GM12864 (cell line): Measurements from ENCODE around the gene BTG3.

Source experiments
- DNase-seq: peaks from one replicate; pipeline ENCODE4 v3.0.0-alpha.2; 2011; ENCODE audit warnings: low read depth
- H3K4me3 ChIP-seq: 2 replicates; pipeline ENCODE4 v1.5.1; 2011; ENCODE audit warnings: mild to moderate bottlenecking, low read depth, low read length, control low read depth
- CTCF ChIP-seq: IDR thresholded peaks from 2 replicates; pipeline ENCODE4 v1.5.1; 2011; ENCODE audit warnings: low read depth, mild to moderate bottlenecking, moderate library complexity, low read length, control low read depth, inconsistent platforms; ENCODE audit errors: missing control alignments

The BTG3 gene

GRCh38 chr21:17612565-17613241, at the start of gene BTG3:
Gene BTG3, minus strand, starts transcription at chr21:17612901. Its CDS starts 3,757 bp downstream, at chr21:17609144.
- TF ChIP-seq CTCF = no peak
- DNase-seq = peak; percentile 49
- peak within 1 kb of the TSS; percentile 96 for H3K4me3 ChIP-seq

GRCh38 chr21:17660862-17661261, 48.2 kb upstream of the BTG3 start:
- no peak for DNase-seq
- no peak overlapping the region for H3K4me3 ChIP-seq
- no peak for TF ChIP-seq CTCF

GRCh38 chr21:17660452-17660851, 47.8 kb upstream of the BTG3 start:
- H3K4me3 ChIP-seq = no peak overlapping the region
- TF ChIP-seq CTCF = no peak
- DNase-seq = no peak

GRCh38 chr21:17658931-17659330, 46.2 kb upstream of the BTG3 start:
- TF ChIP-seq CTCF = no peak
- H3K4me3 ChIP-seq = no peak overlapping the region
- DNase-seq = no peak

GRCh38 chr21:17651526-17651925, 38.8 kb upstream of the BTG3 start:
- DNase-seq = no peak
- H3K4me3 ChIP-seq = no peak overlapping the region
- no peak for TF ChIP-seq CTCF

GRCh38 chr21:17650292-17650691, 37.6 kb upstream of the BTG3 start:
- no peak for TF ChIP-seq CTCF
- no peak overlapping the region for H3K4me3 ChIP-seq
- no peak for DNase-seq

- TF ChIP-seq CTCF = no peak
- no peak overlapping the region for H3K4me3 ChIP-seq
- DNase-seq = no peak
Observed at GRCh38 chr21:17646790-17647189, 34.1 kb upstream of the BTG3 start.
